GF-D8 (cell line): ENCODE measurements around the gene DIPK2A.

Experiments used
- DNase-seq: peaks from one replicate; lab custom pipeline; 2025; lab: John Stamatoyannopoulos, UW

The DIPK2A gene

GRCh38 chr3:143974271-143975238 lies 2.9 kb downstream of the DIPK2A start:
- no peak for DNase-seq

- no peak for DNase-seq
Measured at GRCh38 chr3:143975554-143976152, 4.0 kb downstream of the DIPK2A start.

DNA sequence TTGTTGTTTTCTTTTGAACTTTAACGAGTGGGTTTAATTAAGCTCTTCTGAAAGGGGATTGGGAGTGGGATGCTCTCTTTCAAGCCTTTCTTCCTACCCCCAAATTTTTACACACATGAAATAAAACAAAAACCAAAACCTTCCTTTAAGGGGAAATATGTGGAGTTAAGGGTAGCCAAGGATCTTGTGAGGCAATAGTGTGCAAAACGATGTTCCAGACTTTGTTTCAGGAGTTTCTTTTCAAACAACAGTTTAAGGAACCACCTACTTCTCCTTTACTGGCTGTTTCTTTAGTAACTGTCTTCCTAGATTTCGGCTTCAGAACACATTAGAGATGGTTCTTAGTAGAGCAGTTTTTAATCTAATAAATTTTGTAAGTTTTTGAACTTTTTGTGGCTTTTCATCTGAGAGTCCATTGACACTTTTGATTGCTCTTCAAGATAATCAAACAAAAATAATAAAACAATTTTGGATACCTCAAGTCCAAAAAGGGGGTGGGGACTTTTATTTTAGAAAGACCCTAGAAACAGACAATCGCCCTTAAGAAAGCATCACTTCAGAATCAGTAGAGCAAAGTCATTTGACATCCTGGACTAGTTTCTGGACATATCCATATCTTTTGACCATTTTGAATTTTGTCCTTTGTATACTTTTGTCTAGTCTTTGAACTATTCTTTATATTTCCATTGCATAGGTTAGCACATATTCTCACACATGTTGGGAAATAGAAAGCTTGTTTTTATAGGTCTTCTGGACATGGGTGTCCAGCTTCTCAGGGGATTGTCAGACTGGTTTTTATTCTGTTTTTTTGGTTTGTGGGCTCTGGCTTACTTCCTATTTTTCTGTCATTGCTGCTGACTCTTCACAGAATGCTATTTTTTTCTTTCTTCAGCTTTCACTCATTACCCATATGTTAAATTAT lies 6.0 kb downstream of the DIPK2A start:
- peak; percentile 35 for DNase-seq

DNA sequence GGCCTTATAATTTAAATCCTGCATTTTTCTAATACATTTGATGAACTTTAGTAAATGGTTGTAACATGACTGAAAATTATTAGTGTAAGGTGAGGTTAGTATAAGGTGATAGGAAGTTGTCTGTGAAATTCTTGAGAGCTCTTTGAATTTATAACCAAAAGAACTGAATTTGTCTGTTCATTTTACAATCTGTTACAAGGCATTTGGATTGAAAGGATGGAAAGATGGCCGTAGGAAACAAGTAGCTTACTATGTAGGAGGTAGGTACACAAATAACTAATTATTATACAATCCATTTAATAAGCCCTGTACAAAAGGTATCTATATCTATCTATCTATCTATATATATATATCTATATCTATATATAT lies 6.6 kb downstream of the DIPK2A start:
- DNase-seq = no peak

DNA sequence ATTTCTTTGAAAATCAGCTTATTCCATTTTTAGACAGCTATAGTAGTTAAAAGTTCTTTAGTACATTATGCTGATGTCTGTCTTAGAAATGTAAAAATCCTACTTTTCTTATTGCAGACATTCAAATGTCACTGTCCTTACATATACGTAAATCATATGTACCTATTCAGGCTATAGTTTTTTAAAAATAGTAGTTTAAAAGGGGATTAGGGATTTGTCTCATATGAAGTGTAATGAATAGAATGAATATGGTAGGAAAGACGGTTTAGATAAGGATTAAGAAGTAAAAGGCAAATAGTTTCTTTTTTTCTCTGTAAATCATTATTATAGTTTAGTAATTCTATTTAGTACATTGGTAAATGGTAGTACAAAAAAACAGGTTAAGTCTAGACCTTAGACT lies 7.4 kb downstream of the DIPK2A start:
- DNase-seq = no peak

DNA sequence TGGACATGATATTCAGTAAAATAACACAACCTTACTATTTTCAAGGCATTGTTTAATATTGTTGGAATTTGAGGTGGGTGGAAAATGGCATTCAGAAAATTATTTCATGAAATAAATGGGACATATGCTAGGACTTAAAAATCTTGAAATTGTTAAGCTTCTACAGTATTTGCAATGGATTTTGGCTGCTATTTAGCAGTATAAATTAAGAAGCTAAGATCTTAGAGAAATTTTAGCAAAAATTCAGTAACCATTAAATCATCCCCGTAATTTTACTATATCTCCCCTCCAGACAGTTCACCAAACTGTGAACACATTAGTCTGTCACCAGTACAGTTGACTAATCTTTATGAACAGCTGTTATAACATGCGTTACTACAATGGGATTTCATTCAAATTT lies 8.2 kb downstream of the DIPK2A start:
- DNase-seq = no peak

DNA sequence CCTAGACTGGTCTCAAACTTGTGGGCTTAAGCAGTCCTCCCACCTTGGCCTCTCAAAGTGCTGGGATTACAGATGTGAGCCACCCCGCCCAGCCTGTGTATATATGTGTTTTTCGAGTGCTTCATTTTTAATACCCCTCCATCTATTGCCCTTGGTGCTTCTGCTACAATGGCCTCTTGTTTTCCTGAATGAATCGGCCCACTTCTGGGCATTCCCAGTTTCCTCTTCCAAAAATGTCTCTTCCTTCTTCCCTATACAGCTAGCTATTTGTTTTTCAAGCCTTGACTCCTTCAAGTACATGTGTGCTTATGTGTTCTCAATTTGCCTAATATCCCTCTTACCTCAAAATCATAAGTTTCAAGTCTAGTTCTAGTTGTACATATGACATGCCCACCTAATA lies 16.7 kb downstream of the DIPK2A start:
- DNase-seq = no peak

DNA sequence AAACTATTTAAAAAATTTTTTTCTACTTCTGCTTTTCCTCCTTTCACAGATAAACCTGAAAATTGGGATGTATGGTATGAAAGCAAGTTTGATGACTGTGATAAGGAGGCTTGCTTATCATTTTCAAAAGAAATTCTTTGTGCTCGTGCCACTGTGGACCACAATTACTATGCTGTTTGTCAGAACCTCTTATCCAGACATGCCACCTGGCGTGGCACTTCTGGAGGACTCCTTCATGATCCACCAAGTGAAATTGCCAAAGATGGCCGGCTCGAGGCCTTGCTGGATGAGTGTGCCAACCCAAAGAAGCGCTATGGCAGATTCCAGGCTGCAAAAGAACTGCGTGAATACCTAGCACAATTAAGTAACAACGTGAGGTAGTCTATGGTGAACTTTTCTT lies 17.8 kb downstream of the DIPK2A start:
- DNase-seq = no peak

DNA sequence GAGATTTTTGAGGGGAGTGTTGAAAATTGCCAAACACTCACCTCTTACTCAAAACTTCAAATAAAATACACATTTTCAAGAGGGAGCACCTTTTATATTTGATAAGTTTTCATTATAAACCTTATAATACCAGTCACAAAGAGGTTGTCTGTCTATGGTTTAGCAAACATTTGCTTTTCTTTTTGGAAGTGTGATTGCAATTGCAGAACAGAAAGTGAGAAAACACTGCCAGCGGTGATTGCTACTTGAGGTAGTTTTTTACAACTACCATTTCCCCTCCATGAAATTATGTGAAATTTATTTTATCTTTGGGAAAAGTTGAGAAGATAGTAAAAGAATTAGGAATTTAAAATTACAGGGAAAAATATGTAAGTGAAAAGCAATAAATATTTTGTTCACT lies 20.1 kb downstream of the DIPK2A start:
- DNase-seq = no peak

- no peak for DNase-seq
Measured at GRCh38 chr3:143998266-143998665, 26.6 kb downstream of the DIPK2A start.

- no peak for DNase-seq
Measured at GRCh38 chr3:144003051-144003450, 31.4 kb downstream of the DIPK2A start.

- DNase-seq = no peak
Measured at GRCh38 chr3:144010371-144010770, 38.7 kb downstream of the DIPK2A start.

DNA sequence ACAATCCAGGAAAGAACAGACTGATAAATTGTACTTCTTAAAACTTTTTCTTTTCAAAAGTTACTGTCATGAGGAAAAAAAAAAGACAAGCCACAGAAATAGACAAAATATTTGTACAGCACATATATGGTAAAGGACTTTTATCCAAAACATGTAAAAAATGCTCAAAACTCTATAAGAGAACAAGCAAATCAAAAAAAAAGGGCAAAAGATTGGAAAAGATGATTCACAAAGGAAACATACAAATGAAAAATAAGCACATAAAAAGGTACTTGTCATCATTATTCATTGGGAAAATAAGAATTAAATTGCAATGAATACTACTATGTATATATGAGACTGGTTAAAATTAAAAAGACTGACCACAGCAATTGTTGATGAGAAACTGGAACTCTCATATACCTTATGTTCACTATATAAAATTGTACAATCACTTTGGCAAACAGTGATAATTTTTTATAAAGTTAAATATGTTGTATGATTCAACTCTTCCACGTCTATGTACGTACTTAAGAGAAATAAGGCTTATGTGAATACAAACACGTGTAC lies 39.7 kb downstream of the DIPK2A start:
- DNase-seq = no peak

- DNase-seq = no peak
Measured at GRCh38 chr3:144015133-144015532, 43.5 kb downstream of the DIPK2A start.

DNA sequence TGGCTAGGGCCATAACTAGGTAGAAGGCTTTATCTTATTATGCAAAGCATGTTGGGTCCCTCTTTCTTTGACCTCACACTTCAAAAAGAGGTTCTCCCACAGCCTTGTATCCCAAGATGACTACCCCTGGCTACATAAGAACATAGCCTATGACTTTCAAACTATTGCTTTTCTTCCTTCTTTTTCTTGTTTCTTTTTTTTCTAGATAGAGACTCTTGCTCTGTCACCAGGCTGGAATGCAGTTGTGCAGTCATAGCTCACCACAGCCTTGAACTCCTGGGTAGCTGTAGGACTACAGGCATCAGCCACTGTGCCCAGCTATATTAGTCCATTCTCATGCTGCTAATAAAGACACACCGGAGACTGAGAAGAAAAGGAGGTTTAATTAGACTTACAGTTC lies 47.2 kb downstream of the DIPK2A start:
- no peak for DNase-seq
